ENCODE data around the gene TCF4.
A peak's percentile ranks its signal among the peaks of the same experiment; 100 is the strongest.

TCF4 gene

DNA sequence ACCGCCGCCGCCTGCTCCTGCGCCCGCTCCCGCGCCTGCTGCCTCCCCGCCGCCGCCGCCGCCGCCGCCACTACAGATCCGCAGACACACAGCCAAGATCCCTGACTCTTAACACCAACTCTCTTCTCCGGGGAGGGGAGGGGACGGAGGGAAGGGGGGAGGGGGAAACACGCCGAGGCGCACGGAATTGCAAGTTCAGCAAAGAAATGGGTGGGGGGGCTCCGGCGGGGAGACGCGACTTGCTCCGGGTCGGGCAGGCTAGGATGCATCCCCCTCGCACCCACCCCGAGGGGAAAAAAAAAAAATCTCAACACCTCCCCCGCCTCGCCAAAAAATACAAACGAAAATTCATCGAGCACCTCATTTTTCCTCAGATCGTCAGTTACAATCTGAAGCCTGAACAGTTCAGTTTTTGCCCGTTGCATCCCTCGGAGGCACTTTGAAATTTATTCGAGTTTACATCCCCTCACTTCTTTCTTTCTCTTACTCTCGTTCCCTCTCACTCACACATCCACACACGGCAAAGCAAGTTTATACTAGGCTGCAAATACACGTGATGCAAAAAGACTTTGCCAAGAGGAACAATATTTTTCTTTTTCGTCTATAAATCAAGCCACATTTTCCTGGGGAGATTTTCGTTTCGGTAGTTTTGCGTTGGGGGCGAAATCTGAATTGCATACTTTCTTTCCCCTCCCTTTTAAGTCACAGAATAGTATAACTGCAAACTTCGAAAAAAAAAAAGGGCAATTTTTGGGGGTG is at the start of gene TCF4:
TCF4 (minus strand) TSS at position 82 of the 759 bp plus-strand sequence. CDS start 1,076 bp downstream, outside the sequence.
- DNase-seq = peak; percentile 65
- in situ Hi-C loops (cut with MboI; ENCODE audit: low pct_unique_long_range_greater_than_20kb, low sequenced_read_pairs) = no loop called here

DNA sequence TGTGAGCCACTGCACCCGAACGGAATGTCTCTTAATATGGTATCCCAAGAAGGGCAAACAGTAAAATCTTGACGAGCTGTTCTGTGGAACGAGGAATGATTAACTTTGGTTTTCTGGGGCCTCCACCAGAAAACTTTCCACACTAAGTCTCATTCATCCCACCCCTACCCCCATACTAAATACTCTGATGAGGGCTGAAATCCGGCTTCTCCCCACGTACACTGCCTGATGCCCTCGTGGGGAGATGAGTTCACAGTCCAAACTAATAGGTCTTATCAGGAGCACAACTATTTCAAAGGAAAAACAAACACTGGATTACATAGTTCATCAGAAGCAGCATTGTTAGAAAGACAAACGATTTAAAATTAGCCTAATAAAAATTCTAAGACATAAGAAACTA is 49.2 kb upstream of the TCF4 start:
- no peak for DNase-seq

DNA sequence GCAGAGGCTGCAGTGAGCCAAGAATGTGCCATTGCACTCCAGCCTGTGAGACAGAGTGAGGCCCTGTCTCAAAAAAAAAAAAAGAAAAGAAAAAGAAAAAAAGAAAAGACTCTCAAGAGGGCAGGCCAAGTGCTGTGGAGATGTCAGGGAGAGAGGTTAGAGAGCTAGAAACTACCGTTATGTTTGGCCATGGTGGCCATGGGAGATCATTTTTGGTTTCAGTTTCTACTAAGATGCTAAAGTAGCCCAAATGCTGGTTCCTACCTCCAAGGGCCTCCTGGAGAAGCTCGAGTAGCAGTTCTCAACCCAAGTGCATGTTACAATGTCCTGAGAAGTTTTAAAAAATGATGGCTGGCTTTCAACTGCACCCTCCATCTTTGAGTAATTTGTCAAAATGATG is 47.4 kb upstream of the TCF4 start:
- in situ Hi-C loops (cut with MboI; ENCODE audit: low pct_unique_long_range_greater_than_20kb, low sequenced_read_pairs) = no loop called here
- DNase-seq = no peak

More for the DNA sequence above, 49.2 kb upstream of the TCF4 start:
- in situ Hi-C loops (cut with MboI; ENCODE audit: low pct_unique_long_range_greater_than_20kb, low sequenced_read_pairs) = no loop called here

DNA sequence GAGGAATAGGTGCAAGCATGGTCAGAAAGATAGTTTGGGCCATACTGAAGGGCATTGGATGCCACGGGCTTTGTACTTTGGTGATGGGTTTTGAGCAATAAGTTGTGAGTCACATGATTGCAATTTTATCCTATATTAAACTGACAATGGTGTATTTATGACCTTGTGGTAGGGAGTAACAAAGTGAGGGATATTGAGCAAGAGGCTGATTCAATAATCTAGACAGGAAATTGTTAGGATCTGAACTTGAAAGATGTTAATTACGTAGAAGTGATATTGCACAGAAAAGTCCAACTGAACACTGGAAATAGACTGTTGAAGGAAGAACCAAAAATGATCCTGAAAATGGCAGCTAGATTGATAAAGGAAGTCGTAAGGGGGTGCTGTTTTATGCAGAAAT is 46.6 kb upstream of the TCF4 start:
- peak; percentile 57 for DNase-seq
- in situ Hi-C loops (cut with MboI; ENCODE audit: low pct_unique_long_range_greater_than_20kb, low sequenced_read_pairs) = no loop called here

DNA sequence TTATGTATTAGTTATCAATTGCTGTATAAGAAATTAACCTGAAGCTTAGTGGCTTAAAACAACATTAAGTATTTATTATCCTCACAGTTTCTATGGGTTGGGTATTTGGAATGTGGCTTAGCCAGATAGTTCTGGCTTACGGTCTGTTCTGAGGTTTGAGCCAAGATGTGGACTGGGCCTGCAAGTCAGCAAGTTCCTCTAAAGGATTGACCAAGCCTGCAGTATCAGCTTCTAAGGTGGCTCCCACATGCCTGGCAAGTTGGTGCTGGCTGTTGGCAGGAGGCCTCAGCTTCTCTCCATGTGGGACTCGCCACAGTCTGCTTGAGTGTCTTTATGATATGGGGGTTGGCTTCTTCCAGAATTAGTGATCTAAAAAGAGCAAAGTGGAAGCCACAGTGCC is 45.0 kb upstream of the TCF4 start:
- no peak for DNase-seq
- in situ Hi-C loops (cut with MboI; ENCODE audit: low pct_unique_long_range_greater_than_20kb, low sequenced_read_pairs) = no loop called here

DNA sequence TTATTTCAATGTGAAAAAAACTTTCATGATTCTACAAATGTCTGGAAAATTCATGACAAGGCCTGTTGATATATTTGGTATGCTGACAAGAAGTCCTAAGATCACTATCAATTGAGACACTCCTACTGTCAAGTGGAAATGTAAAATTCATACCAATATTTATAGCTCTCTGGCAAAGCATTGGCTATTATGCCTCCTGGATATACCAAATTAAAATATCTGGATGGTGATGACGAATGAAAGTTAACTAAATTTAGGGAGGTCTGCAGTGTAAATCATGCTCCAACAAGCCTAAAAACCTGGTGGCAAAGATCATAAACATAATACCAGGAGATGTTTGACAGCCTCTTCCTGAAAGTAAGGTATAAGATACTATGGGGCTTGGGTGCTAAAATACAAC is 41.1 kb upstream of the TCF4 start:
- in situ Hi-C loops (cut with MboI; ENCODE audit: low pct_unique_long_range_greater_than_20kb, low sequenced_read_pairs) = no loop called here
- no peak for DNase-seq

DNA sequence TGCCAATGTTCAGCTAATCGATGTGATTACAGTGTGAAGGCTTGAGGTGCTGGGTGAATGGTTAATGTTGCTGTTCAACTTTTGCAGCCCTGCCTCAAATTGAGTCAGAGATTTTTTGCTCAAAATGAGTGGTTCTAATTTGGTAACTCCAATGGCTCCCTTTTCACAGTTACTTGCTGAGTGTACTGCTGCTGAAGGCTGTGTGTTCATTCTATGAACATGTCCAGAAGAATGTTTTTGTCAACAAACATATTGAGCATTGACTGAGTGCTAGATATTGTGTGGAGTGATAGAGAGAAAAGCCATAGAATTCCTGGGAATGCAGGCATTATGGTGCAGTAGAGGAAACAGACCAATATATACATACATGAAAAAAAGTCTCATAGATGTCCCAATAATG is 39.0 kb upstream of the TCF4 start:
- in situ Hi-C loops (cut with MboI; ENCODE audit: low pct_unique_long_range_greater_than_20kb, low sequenced_read_pairs) = no loop called here
- no peak for DNase-seq

DNA sequence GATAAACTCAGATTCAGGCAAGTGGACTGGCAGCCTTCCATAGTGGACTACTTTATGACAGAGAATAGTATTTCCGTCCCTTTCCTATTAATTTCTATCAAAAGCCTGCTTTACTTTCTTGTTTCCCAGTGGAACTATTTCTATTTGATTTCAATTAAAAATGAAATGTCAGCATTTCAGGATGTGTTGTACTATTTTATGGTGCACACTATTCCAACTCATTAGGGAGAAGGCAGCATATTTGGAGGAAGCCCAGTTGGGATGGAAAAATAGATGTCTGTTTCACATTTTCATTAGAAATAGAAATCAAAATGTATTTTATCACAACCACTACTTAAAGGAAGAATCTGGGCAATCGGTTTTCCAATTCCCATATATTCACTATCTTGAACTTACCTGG is 37.9 kb upstream of the TCF4 start:
- no peak for DNase-seq
- in situ Hi-C loops (cut with MboI; ENCODE audit: low pct_unique_long_range_greater_than_20kb, low sequenced_read_pairs) = no loop called here

DNA sequence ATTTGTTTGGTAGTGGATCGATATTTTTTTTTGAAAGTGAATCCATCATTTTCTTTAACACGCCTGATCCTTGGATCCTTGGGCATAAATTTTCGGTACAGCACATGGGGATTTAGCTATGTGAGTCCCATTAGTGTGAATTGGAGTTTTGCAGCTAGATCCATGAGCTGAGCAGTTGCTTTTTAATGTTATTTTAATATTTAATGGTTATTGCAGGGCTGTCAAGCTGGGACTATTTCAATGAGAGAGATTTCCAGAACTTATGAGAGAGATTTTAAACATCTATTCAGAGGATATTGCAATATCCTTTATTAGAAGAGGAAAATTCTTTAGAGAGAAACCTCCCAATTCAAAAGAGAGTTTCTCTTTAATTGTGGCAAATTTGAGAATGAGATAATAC is 35.6 kb upstream of the TCF4 start:
- in situ Hi-C loops (cut with MboI; ENCODE audit: low pct_unique_long_range_greater_than_20kb, low sequenced_read_pairs) = no loop called here
- no peak for DNase-seq

DNA sequence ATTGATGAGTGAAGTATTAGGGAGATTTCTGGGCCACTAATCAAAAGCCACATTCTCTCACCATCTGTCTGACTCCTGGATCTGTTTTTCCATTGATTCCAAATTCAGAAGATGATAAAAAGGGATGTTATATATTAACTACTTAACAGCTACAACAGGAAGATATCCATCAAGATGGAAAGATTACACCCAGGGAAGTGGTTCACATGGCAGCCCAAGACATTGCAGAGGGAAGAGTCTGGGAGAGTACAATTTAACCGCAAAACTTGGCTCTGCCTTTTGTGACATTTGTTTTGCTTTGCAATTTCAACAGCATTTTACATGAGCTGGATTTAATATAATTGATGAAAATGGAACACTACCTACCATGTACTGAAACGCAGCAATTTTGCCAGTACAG is 22.5 kb upstream of the TCF4 start:
- in situ Hi-C loops (cut with MboI; ENCODE audit: low pct_unique_long_range_greater_than_20kb, low sequenced_read_pairs) = no loop called here

DNA sequence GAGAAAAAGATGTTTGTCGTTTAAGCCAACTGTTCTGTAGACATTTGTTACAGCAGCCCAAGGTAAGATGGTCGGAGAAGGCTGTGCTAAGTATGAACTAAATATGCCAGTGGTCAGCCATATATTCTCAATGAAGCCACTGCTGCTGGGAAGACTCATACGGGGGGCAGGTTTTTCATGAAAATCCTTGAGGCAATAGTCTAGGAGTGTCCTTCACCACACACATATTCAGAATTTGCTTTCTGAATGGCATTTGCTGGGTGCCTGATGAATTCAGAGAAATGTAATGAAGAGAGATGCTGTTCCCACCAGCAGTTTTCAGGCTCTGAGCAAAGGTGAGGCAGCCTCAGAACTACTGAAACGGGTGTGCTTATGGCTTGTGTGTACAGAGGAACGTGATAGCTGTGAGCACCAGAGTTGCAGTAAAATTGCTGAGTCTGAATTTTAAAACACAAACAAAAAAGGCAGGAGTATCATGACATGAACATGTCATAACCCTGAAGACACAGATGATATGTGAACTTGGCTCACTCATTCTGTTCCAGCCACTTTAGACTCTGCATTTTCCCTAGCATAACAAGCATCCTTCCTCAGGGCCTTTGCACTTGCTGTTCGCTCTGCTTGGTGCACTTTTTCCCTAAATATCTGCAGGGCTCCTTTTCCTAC is 21.3 kb upstream of the TCF4 start:
- DNase-seq = no peak
- in situ Hi-C loops (cut with MboI; ENCODE audit: low pct_unique_long_range_greater_than_20kb, low sequenced_read_pairs) = no loop called here

More for the DNA sequence above, 22.5 kb upstream of the TCF4 start:
- DNase-seq = no peak

DNA sequence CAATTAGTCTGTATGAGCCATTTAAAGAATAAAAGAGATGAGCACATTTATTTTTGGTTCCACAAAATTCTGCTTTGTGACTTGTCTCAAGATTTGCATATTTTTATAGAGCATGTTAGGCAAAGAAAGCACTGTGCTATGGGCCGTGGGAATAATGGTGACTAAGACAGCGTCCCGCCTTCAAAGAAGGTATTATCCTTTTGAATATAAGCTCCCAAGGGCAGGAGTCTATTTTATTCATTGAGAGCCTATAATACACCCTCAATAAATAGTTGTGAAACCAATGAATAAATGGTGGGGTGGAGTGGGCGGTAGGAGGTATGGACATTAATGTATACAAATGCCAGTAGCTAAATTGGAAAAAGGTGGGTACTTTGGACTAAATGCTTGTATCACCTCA is 20.5 kb upstream of the TCF4 start:
- DNase-seq = no peak
- in situ Hi-C loops (cut with MboI; ENCODE audit: low pct_unique_long_range_greater_than_20kb, low sequenced_read_pairs) = no loop called here

DNA sequence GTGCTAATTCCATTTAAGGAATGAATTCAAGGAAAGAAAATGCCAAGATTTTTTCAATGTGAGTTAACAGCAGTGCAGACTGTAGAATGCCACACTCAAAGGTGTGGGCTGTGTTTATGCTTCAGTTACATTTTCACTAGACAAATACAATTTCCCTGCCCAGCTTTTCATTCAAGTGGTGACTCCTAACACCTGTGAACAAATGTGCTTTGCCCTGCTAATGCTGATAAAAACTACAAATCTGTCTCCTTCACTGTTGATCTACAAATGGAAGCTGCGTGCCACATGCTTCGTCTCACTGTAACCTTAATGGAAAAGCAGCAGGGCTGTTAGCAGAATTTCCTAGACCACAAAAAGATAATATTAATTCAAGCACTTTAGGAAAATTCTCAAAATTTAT is 19.8 kb upstream of the TCF4 start:
- DNase-seq = no peak
- in situ Hi-C loops (cut with MboI; ENCODE audit: low pct_unique_long_range_greater_than_20kb, low sequenced_read_pairs) = no loop called here

DNA sequence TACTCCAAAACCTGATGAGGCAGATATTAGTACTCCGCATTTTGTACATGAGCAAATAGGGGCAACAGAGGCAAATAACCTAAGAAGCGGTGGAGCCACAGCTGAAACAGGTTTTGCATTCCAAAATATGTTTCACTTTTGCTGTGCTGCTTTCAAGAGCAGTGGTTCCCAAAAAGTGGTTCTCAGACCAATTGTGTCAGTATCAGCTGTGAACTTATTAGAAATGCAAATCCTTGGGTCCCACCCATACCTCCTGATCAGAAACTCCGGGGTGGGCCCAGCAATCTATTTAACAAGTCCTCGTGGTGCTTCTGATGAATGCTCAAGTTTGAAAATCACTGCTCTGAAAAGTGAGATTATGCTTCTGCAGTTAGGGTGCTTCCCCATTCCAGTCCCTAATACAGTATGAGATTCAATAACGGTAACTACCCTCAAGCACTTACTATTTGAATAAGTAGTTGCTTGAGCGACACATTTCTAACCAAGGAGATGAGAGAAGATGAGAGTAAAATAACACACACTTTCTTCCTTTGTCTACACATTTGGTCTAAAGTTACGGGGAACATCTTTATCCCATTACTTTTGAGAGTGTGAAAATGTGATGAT is 17.8 kb upstream of the TCF4 start:
- in situ Hi-C loops (cut with MboI; ENCODE audit: low pct_unique_long_range_greater_than_20kb, low sequenced_read_pairs) = no loop called here
- no peak for DNase-seq

DNA sequence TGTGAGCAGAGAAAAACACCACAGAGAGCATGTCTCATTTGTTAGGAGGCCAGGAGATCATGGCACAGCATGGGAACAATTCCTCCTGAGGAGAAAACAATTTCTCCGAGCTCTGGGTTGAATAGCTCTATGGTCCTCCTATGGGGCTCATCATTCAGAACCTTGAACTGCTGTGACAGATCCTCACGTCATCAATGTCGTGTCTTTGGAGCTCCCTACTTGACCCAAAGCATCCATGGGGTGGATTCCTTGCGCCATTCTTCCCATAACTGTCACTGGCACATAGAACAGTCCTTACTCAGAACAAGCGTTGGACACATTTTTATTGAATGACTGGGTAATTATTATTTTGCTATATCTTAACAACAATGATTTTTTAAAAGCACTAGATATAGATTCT is 15.8 kb upstream of the TCF4 start:
- in situ Hi-C loops (cut with MboI; ENCODE audit: low pct_unique_long_range_greater_than_20kb, low sequenced_read_pairs) = no loop called here

DNA sequence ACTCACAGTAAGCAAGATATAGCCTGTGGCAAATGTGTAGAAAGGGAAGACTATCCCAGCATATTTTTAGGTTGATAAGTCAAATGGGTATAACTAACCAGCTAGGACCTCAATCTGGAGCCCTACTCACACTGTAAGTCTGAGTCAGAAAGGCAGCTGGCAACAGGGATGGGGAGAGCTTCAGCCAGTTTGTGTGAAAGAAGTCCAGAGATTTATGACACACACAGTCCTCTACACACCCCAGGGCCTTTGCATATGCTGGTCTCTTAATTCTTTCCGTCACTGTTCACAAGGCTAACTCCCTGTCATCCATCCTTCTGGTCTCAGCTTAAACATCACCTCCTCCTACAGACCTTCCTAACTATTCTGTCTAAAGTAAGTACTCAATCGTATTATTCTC is 5.9 kb upstream of the TCF4 start:
- no peak for DNase-seq
- in situ Hi-C loops (cut with MboI; ENCODE audit: low pct_unique_long_range_greater_than_20kb, low sequenced_read_pairs) = no loop called here

More for the DNA sequence above, 15.8 kb upstream of the TCF4 start:
- no peak for DNase-seq

DNA sequence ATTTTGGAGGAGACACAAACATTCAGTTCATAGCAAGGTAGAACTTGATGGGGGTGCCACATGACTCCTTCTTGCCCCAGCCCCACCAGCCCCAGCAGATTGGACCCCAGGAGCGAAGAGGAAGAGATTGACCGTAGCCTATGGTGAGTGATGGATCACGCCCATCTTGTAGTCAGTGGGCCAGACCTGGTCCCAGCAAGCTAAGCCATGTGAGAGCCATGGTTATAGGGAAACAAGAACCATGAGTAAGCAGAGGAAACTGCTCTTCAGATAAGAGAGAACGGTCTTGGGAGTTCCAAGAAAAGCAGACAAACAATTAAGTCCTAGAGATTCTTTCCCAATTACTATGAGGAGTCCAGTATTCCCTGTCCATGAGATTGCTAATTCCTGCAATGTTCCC is 4.6 kb upstream of the TCF4 start:
- in situ Hi-C loops (cut with MboI; ENCODE audit: low pct_unique_long_range_greater_than_20kb, low sequenced_read_pairs) = no loop called here
- no peak for DNase-seq

DNA sequence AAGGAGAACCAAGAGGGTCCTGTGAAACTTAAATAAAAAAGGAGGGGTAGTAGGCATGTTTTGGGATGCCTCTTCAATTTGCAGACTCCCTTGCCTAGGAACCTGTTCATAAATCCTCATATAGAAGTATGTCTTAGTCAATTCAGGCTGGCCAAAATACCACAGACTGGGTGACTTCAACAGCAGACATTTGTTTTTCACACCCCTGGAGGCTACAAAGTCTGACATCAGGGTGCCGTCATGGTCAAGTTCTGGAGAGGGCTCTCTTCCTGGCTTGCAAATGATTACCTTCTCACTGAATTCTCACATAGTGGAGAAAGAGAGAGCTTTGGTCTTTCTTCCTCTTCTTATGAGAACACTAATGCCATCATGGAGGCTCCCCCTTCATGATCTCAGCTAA is 4.1 kb upstream of the TCF4 start:
- in situ Hi-C loops (cut with MboI; ENCODE audit: low pct_unique_long_range_greater_than_20kb, low sequenced_read_pairs) = no loop called here

DNA sequence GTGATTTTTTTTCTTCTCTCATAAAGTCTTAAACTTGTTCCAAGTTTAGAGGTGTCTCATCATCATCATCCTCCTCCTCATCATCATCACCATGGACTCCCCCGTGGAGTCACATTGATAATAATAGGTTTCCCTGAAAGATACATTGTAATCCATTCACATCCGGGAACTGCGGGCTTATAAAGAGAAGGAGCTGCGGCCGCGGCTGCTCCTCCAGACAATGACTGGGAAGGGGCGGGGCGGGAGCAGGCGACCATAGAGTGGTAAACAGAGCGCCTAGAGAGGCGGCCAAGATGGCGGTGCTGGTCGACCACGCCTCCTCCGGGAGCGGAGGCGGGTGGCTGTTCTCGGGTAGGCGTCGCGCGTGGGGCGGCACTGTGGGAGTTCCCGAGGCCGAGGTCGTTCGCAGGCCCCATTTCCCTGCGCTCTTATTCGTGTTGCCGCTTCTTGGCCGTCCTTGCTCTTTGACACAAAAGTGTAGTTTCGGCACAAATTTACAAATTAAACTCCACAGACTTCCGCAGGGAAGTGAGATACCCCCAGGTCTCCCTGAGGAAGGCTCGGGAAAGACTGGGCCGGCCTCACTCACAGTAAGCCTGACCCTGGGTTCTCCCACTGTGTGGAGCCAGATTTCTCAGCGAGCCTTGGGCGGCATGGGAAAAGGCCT is 1.8 kb upstream of the TCF4 start:
- DNase-seq = peak; percentile 95
- in situ Hi-C loops (cut with MboI; ENCODE audit: low pct_unique_long_range_greater_than_20kb, low sequenced_read_pairs) = no loop called here

More for the DNA sequence above, 4.1 kb upstream of the TCF4 start:
- DNase-seq = no peak

Data from KBM-7 (cell line).